ENCODE results near the gene TROAP. TPM values are rescaled to one million over a fixed set of nuclear protein-coding genes. Genes with fewer than 3 reads are reported as not detected.

The TROAP gene
- total RNA-seq, 1 donor from 2014 or later: 1.4 TPM

DNA sequence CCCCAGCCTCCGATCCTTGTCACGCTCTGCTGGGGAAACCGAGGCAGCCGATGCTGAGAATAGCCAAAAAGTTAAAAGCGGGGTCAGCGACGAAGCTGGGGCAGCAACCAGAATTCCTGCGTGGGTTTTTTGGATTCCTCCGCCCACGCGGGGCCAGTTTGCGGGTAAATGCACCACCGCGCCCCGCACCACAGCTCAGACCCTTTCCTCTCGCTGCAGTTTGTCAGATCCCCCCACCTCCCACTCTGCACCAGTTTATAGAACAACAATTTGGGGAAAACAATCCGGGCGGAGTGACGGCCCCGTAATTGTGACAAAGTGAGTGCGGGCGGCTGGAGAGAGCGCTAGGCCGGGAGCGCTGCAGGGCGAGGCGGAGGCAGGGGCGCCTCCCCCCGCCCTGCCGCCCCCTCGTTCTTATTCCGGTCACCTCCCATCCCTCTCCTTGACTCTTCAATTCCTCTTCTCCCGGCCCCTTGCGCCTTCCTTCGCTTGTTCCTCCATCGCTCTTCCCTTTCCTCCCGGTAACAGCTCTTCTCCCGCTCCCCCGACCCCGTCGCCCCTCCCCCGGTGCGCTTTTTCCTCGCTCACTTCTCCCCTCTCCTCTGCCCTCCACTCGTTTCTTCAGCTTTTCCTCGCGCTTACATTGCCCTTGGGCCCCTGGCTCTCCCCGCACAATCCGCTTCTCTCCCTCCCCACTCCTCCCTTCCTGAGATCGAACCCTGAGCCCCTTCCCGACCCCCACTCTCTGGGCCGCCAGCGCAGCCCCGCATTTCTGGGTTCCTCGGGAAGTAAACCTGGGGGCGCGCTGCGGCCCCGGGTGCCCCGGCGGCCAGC lies 23.0 kb downstream of the TROAP start:
- TF ChIP-seq, protein P1, sequence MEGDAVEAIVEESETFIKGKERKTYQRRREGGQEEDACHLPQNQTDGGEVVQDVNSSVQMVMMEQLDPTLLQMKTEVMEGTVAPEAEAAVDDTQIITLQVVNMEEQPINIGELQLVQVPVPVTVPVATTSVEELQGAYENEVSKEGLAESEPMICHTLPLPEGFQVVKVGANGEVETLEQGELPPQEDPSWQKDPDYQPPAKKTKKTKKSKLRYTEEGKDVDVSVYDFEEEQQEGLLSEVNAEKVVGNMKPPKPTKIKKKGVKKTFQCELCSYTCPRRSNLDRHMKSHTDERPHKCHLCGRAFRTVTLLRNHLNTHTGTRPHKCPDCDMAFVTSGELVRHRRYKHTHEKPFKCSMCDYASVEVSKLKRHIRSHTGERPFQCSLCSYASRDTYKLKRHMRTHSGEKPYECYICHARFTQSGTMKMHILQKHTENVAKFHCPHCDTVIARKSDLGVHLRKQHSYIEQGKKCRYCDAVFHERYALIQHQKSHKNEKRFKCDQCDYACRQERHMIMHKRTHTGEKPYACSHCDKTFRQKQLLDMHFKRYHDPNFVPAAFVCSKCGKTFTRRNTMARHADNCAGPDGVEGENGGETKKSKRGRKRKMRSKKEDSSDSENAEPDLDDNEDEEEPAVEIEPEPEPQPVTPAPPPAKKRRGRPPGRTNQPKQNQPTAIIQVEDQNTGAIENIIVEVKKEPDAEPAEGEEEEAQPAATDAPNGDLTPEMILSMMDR (IDR thresholded peaks at IDR 0.05): no peak
- H3K27ac ChIP-seq: no peak overlapping the region
- H3K36me3 ChIP-seq: no peaks in the 10 kb centered on the region
- DNase-seq (no peak), ATAC-seq (no peak)
- peaks cover 92% of the 10 kb centered on the region for H3K27me3 ChIP-seq (ENCODE audit: low read depth)
- intact Hi-C loops (cut with DNase I): no loop called here
- H3K4me1 ChIP-seq: peaks cover 59% of the 10 kb centered on the region
- peak overlapping the region; percentile 45 for H3K4me3 ChIP-seq
- H3K9me3 ChIP-seq: no peaks in the 10 kb centered on the region

DNA sequence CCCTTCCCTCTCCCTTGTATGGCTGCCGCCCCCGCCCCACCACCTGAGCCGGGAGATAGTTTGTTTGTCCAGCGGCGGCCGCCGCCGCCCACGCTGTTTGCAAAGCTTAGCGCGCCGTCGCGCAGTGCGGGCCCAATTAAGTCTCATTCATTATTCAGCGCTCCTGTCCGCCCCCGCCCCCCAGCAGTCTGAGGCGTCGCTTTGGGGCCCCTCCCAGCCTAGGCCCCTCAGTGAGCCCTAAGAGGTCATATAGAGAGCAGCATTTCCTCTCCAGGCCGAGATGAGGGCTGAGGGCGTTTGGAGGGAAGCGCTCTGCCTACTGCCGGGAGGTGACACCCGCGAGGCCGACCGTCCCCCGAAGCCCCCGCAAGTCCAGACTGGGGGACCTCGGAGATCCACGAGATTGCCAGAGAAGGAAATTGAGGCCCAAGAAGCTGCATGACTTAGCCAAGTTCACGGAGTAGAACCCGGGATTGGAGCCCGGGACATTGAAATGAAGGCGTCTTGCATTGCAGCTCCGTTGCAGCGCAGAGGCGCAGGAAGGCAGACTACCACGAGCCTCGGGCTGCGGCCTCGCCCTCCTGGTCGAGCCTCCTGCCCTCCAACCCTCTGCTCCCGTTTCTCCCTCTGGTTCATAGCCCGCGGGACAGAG lies 23.7 kb downstream of the TROAP start, which contains the start of gene DNAJC22:
Gene DNAJC22 (plus strand): TSS at position 230 of the 652 bp plus-strand sequence. CDS start 1,985 bp downstream, outside the sequence.
- ATAC-seq: peak; percentile 2 to 24
- Histone ChIP-seq H3K27ac (no peak within 1 kb of the TSS), H3K36me3 (no peaks in the 10 kb centered on the region)

DNA sequence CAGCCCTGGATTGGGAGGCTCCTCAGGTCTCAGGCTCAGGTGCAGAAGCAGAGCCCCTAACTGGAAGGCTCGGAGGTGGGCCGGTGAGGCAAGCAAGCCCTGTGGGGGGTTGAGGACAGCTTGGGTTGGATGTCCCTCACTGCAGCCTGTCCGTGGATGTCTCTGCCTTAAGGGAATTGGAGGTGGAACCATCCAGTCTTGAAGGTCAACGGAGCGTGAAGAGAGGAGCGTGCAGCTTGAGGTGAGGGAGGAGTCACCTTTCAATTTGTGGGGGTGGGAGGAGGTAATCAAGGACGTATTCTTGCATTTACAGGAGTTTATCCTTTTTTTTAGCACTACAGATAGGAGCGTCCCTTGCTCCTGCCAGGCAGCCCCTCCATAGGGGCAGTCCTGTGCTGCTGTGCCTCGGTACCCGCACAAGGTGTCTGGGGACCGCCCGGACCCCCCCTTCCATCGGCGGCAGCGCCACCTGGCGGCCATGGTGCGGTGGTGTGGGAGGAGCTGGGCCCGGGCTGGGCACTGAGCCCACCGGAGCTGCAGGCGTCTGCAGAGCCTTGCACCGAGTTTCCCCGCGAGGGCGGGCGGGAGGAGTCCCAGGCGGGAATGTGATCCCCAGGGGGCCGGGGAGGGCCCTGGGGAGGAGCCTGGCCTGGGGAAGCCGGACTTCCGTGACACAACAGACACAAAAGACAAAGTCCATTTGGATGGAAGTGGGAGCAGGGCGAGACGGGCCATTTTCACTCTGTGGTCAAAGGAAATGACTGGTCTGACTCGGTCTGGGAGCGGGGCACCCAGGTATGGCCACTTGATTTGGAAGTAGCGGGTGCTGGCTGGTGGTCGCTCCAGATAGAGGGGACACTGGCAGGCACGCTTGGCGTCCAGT lies 24.5 kb downstream of the TROAP start:
- H3K4me1 ChIP-seq: peaks cover 52% of the 10 kb centered on the region
- TF ChIP-seq, protein P1 (IDR thresholded peaks at IDR 0.05): peak; percentile 97
- H3K36me3 ChIP-seq: no peaks in the 10 kb centered on the region
- H3K27ac ChIP-seq: no peak overlapping the region
- no peaks in the 10 kb centered on the region for H3K9me3 ChIP-seq
- intact Hi-C loops (cut with DNase I): no loop called here
- H3K4me3 ChIP-seq: peak overlapping the region; percentile 45
- peaks cover 87% of the 10 kb centered on the region for H3K27me3 ChIP-seq (ENCODE audit: low read depth)
- peak; percentile 89 to 90 for ATAC-seq
- DNase-seq: peak; percentile 76

More for the DNA sequence above, 23.7 kb downstream of the TROAP start, which contains the start of gene DNAJC22:
- intact Hi-C loops (cut with DNase I): no loop called here
- H3K4me3 ChIP-seq: peak within 1 kb of the TSS; percentile 45
- no peaks in the 10 kb centered on the region for H3K9me3 ChIP-seq
- H3K4me1 ChIP-seq: peaks cover 59% of the 10 kb centered on the region
- no peak for DNase-seq
- TF ChIP-seq, protein P1 (IDR thresholded peaks at IDR 0.05): no peak
- peaks cover 94% of the 10 kb centered on the region for H3K27me3 ChIP-seq (ENCODE audit: low read depth)

DNA sequence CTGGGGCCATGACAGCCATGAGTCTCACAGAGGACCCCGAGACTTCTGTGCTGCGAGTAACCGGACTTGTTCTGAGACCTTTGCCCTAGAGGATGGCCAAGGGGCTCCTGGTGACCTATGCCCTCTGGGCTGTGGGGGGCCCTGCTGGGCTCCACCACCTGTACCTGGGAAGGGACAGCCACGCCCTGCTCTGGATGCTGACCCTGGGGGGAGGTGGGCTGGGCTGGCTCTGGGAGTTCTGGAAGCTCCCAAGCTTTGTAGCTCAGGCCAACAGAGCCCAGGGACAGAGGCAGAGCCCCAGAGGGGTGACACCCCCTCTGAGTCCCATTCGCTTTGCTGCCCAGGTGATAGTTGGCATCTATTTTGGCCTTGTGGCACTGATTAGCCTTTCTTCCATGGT lies 25.7 kb downstream of the TROAP start:
- intact Hi-C loops (cut with DNase I): no loop called here
- TF ChIP-seq, protein P1 (IDR thresholded peaks at IDR 0.05): no peak
- DNase-seq (no peak), ATAC-seq (no peak)
- no peaks in the 10 kb centered on the region for H3K9me3 ChIP-seq
- peaks cover 83% of the 10 kb centered on the region for H3K27me3 ChIP-seq (ENCODE audit: low read depth)
- H3K27ac ChIP-seq: no peak overlapping the region
- H3K4me3 ChIP-seq: no peak overlapping the region
- H3K36me3 ChIP-seq: no peaks in the 10 kb centered on the region
- peaks cover 41% of the 10 kb centered on the region for H3K4me1 ChIP-seq

DNA sequence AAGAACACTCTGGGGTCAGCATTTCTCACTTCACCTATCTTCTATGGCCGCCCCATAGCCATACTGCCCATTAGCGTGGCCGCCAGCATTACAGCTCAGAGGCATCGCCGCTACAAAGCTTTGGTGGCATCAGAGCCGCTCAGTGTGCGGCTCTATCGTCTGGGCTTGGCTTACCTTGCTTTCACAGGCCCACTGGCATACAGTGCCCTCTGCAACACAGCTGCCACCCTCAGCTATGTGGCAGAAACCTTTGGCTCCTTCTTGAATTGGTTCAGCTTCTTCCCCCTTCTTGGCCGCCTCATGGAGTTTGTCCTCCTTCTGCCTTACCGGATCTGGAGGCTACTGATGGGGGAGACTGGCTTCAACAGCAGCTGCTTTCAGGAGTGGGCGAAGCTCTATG lies 26.2 kb downstream of the TROAP start:
- Histone ChIP-seq H3K4me3 (no peak overlapping the region), H3K9me3 (no peaks in the 10 kb centered on the region), H3K4me1 (peaks cover 37% of the 10 kb centered on the region), H3K27me3 (ENCODE audit: low read depth) (peaks cover 82% of the 10 kb centered on the region), H3K27ac (no peak overlapping the region), H3K36me3 (no peaks in the 10 kb centered on the region)
- intact Hi-C loops (cut with DNase I): no loop called here
- TF ChIP-seq, protein P1 (IDR thresholded peaks at IDR 0.05): no peak
- ATAC-seq (no peak), DNase-seq (no peak)
